Stimulated activated CD8-positive, alpha-beta memory T cell treated with anti-CD3 and anti-CD28 coated beads, Interleukin-12 subunit alpha, Interleukin-12 subunit beta, amount 100 ng/mL, for 4 hours (primary cell): ENCODE results near the gene TMEM30A.

ENCODE experiments used
- DNase-seq: peaks from one replicate; pipeline ENCODE4 v3.0.0-alpha.2; 2020; ENCODE audit warnings: low read depth

The TMEM30A gene

GRCh38 chr6:75291744-75292143, 7.2 kb upstream of the TMEM30A start:
- DNase-seq, result no peak

- no peak for DNase-seq
These were observed 6.7 kb upstream of the TMEM30A start for GRCh38 chr6:75291331-75291730.

GRCh38 chr6:75290136-75290945, 5.7 kb upstream of the TMEM30A start:
- DNase-seq, result no peak

- DNase-seq, result no peak
These were observed 3.4 kb upstream of the TMEM30A start for GRCh38 chr6:75288023-75288422.

GRCh38 chr6:75287424-75287823, 2.8 kb upstream of the TMEM30A start:
- no peak for DNase-seq

- no peak for DNase-seq
These were observed 2.4 kb upstream of the TMEM30A start for GRCh38 chr6:75286955-75287354.

GRCh38 chr6:75285283-75285639, 669 bp upstream of the TMEM30A start:
- no peak for DNase-seq

GRCh38 chr6:75283907-75284631, 523 bp downstream of the TMEM30A start:
- DNase-seq, result no peak

- no peak for DNase-seq
These were observed 1.9 kb downstream of the TMEM30A start for GRCh38 chr6:75282706-75283105.

- DNase-seq, result no peak
These were observed 2.9 kb downstream of the TMEM30A start for GRCh38 chr6:75281653-75282052.

GRCh38 chr6:75280131-75280855, 4.3 kb downstream of the TMEM30A start:
- no peak for DNase-seq

- no peak for DNase-seq
These were observed 5.2 kb downstream of the TMEM30A start for GRCh38 chr6:75279418-75279817.

- DNase-seq, result no peak
These were observed 6.0 kb downstream of the TMEM30A start for GRCh38 chr6:75278474-75279077.

GRCh38 chr6:75275067-75275466, 9.5 kb downstream of the TMEM30A start:
- DNase-seq, result no peak

GRCh38 chr6:75273009-75273408, 11.6 kb downstream of the TMEM30A start:
- no peak for DNase-seq

- no peak for DNase-seq
These were observed 12.3 kb downstream of the TMEM30A start for GRCh38 chr6:75272145-75272840.

- no peak for DNase-seq
These were observed 15.6 kb downstream of the TMEM30A start for GRCh38 chr6:75268988-75269354.

- DNase-seq, result no peak
These were observed 16.2 kb downstream of the TMEM30A start for GRCh38 chr6:75268121-75268987.

GRCh38 chr6:75267461-75267860, 17.1 kb downstream of the TMEM30A start:
- DNase-seq, result no peak

GRCh38 chr6:75266716-75267291, 17.8 kb downstream of the TMEM30A start:
- DNase-seq, result no peak

- no peak for DNase-seq
These were observed 21.2 kb downstream of the TMEM30A start for GRCh38 chr6:75263401-75263750.
